ENCODE measurements around the gene CTNND2. TPM values are rescaled to one million over a fixed set of nuclear protein-coding genes. Genes with fewer than 3 reads are reported as not detected.
A peak's percentile ranks its signal among the peaks of the same experiment; 100 is the strongest.

Gene CTNND2
- polyA plus RNA-seq, 1 of the 3 experiments (the other 2 are of a cell fraction) = not detected

DNA sequence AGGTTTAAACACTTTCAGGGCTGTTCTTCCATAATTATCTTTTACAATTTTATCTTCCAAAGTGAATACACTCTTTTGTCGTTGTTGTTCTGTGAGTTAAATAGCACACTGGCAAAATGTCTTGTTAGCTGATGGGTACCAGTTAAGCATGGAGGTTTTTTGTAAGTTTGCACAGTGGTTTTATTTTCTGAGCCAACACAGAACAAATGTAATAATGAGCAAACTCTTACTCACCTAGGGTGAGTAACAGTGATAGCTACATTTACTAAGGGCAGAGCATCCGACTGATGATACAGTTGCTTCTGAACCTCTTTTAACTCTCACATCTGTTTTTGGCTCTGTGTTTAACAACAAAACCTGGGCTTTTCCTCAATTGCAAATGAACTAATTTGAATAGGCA, 103.2 kb downstream of the CTNND2 start:
- Histone ChIP-seq H3K9me3 (no peaks in the 10 kb centered on the region), H3K9me2 (no peaks in the 10 kb centered on the region), H3K27ac (ENCODE audit: low read depth in 2 of 2, low read length in 1 of 2) (no peak overlapping the region), H3K9ac (no peak overlapping the region), H4K20me1 (ENCODE audit: insufficient read depth) (no peaks in the 10 kb centered on the region), H3K27me3 (ENCODE audit: insufficient read depth) (no peaks in the 10 kb centered on the region), H3F3A (replicated peaks; ENCODE audit: insufficient read depth) (no peaks in the 10 kb centered on the region), H3K79me2 (ENCODE audit: insufficient read depth) (no peaks in the 10 kb centered on the region), H2AFZ (ENCODE audit: low read depth) (no peak overlapping the region), H3K4me3 (ENCODE audit: low read depth in 2 of 2, low read length in 1 of 2) (no peak overlapping the region), H3K4me1 (ENCODE audit: control insufficient read depth in 1 of 2, insufficient read depth in 2 of 2, low read depth in 1 of 2, low read length in 1 of 2) (no peaks in the 10 kb centered on the region), H3K36me3 (replicated peaks in 1 of 2; ENCODE audit: control insufficient read depth in 1 of 2, insufficient read depth in 2 of 2, low read length in 1 of 2) (no peaks in the 10 kb centered on the region), H3K4me2 (no peak overlapping the region)
- WGBS (ENCODE audit: low lambda C conversion rate) = 0% methylated on average over 2 of the region's 2 CpGs
- ChIA-PET CTCF (no interaction called here), POLR2A (no interaction called here)
- DNase-seq = no peak
- TF ChIP-seq GATA2 (CRISPR knock-in tag; IDR thresholded peaks at IDR 0.05) (no peak), TAF1 (IDR thresholded peaks at IDR 0.05; ENCODE audit: borderline replicate concordance, low read depth, low read length) (no peak), POLR2AphosphoS5 (IDR thresholded peaks at IDR 0.05; ENCODE audit: low read depth, low read length) (no peak)
- TF ChIP-seq, protein P1, sequence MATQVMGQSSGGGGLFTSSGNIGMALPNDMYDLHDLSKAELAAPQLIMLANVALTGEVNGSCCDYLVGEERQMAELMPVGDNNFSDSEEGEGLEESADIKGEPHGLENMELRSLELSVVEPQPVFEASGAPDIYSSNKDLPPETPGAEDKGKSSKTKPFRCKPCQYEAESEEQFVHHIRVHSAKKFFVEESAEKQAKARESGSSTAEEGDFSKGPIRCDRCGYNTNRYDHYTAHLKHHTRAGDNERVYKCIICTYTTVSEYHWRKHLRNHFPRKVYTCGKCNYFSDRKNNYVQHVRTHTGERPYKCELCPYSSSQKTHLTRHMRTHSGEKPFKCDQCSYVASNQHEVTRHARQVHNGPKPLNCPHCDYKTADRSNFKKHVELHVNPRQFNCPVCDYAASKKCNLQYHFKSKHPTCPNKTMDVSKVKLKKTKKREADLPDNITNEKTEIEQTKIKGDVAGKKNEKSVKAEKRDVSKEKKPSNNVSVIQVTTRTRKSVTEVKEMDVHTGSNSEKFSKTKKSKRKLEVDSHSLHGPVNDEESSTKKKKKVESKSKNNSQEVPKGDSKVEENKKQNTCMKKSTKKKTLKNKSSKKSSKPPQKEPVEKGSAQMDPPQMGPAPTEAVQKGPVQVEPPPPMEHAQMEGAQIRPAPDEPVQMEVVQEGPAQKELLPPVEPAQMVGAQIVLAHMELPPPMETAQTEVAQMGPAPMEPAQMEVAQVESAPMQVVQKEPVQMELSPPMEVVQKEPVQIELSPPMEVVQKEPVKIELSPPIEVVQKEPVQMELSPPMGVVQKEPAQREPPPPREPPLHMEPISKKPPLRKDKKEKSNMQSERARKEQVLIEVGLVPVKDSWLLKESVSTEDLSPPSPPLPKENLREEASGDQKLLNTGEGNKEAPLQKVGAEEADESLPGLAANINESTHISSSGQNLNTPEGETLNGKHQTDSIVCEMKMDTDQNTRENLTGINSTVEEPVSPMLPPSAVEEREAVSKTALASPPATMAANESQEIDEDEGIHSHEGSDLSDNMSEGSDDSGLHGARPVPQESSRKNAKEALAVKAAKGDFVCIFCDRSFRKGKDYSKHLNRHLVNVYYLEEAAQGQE (IDR thresholded peaks at IDR 0.05; ENCODE audit: low read depth, low read length) = no peak

DNA sequence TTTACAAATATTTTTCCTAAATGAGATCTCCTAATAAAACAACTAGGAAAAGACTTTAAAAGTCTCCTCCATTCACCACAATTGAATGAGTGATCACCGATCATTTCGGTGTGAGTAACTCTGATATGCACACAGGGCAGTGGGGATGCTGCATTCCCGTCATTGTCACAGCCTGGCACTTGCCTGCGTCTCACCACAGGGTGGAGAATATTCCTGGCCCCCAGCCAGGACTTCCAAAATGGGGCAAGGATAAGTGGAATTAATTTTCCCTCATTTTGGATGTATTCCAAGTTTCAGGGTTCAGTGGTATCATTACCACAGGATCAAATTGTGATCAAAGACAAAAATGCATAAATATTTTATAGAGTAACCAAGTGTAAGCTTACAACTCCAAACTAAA, 107.1 kb downstream of the CTNND2 start:
- H2AFZ ChIP-seq (ENCODE audit: low read depth) = no peak overlapping the region
- no peaks in the 10 kb centered on the region; the same call in 1 of the 2 replicates for H3K27me3 ChIP-seq (ENCODE audit: insufficient read depth)
- DNase-seq = peak; percentile 1
- WGBS (ENCODE audit: low lambda C conversion rate) = 12% methylated on average over 3 of the region's 4 CpGs
- ChIA-PET CTCF (no interaction called here), POLR2A (no interaction called here)
- no peaks in the 10 kb centered on the region for H3K9me2 ChIP-seq
- H3K36me3 ChIP-seq (replicated peaks in 1 of 2; ENCODE audit: control insufficient read depth in 1 of 2, insufficient read depth in 2 of 2, low read length in 1 of 2) = no peaks in the 10 kb centered on the region
- H3K27ac ChIP-seq (ENCODE audit: low read depth in 2 of 2, low read length in 1 of 2) = no peak overlapping the region
- no peaks in the 10 kb centered on the region for H3K9me3 ChIP-seq
- no peak overlapping the region for H3K4me3 ChIP-seq (ENCODE audit: low read depth in 2 of 2, low read length in 1 of 2)
- no peaks in the 10 kb centered on the region for H3K79me2 ChIP-seq (ENCODE audit: insufficient read depth)
- no peaks in the 10 kb centered on the region for H4K20me1 ChIP-seq (ENCODE audit: insufficient read depth)
- no peak overlapping the region for H3K9ac ChIP-seq
- no peaks in the 10 kb centered on the region for H3K4me1 ChIP-seq (ENCODE audit: control insufficient read depth in 1 of 2, insufficient read depth in 2 of 2, low read depth in 1 of 2, low read length in 1 of 2)
- no peaks in the 10 kb centered on the region for H3F3A ChIP-seq (replicated peaks; ENCODE audit: insufficient read depth)
- H3K4me2 ChIP-seq = no peak overlapping the region
- TF ChIP-seq, protein P2, sequence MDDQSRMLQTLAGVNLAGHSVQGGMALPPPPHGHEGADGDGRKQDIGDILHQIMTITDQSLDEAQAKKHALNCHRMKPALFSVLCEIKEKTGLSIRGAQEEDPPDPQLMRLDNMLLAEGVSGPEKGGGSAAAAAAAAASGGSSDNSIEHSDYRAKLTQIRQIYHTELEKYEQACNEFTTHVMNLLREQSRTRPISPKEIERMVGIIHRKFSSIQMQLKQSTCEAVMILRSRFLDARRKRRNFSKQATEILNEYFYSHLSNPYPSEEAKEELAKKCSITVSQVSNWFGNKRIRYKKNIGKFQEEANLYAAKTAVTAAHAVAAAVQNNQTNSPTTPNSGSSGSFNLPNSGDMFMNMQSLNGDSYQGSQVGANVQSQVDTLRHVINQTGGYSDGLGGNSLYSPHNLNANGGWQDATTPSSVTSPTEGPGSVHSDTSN (IDR thresholded peaks at IDR 0.05) = no peak
- no peak for TF ChIP-seq GATA2 (CRISPR knock-in tag; IDR thresholded peaks at IDR 0.05)
- TF ChIP-seq, protein P3, sequence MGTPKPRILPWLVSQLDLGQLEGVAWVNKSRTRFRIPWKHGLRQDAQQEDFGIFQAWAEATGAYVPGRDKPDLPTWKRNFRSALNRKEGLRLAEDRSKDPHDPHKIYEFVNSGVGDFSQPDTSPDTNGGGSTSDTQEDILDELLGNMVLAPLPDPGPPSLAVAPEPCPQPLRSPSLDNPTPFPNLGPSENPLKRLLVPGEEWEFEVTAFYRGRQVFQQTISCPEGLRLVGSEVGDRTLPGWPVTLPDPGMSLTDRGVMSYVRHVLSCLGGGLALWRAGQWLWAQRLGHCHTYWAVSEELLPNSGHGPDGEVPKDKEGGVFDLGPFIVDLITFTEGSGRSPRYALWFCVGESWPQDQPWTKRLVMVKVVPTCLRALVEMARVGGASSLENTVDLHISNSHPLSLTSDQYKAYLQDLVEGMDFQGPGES (IDR thresholded peaks at IDR 0.05; ENCODE audit: low read depth, low read length) = no peak
- TF ChIP-seq TEAD4 (IDR thresholded peaks at IDR 0.05; ENCODE audit: borderline replicate concordance, insufficient read depth) = no peak
- no peak for TF ChIP-seq SMC3 (IDR thresholded peaks at IDR 0.05; ENCODE audit: low read depth, low read length)
- no peak for TF ChIP-seq FOXM1 (IDR thresholded peaks at IDR 0.05; ENCODE audit: low read depth)
- TF ChIP-seq NRF1 (IDR thresholded peaks at IDR 0.05; ENCODE audit: low read depth, low read length) = no peak
- TF ChIP-seq, protein P1 (IDR thresholded peaks at IDR 0.05; ENCODE audit: low read depth, low read length) = no peak
- TF ChIP-seq, protein P4, sequence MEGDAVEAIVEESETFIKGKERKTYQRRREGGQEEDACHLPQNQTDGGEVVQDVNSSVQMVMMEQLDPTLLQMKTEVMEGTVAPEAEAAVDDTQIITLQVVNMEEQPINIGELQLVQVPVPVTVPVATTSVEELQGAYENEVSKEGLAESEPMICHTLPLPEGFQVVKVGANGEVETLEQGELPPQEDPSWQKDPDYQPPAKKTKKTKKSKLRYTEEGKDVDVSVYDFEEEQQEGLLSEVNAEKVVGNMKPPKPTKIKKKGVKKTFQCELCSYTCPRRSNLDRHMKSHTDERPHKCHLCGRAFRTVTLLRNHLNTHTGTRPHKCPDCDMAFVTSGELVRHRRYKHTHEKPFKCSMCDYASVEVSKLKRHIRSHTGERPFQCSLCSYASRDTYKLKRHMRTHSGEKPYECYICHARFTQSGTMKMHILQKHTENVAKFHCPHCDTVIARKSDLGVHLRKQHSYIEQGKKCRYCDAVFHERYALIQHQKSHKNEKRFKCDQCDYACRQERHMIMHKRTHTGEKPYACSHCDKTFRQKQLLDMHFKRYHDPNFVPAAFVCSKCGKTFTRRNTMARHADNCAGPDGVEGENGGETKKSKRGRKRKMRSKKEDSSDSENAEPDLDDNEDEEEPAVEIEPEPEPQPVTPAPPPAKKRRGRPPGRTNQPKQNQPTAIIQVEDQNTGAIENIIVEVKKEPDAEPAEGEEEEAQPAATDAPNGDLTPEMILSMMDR (IDR thresholded peaks at IDR 0.05) = no peak
- no peak for TF ChIP-seq FOSL2 (IDR thresholded peaks at IDR 0.05; ENCODE audit: borderline replicate concordance, low read depth)
- TF ChIP-seq GABPA (IDR thresholded peaks at IDR 0.05; ENCODE audit: low read depth) = no peak
- no peak for TF ChIP-seq RXRA (IDR thresholded peaks at IDR 0.05; ENCODE audit: borderline replicate concordance, low read depth)
- no peak for TF ChIP-seq EZH2phosphoT487 (IDR thresholded peaks at IDR 0.05; ENCODE audit: borderline replicate concordance, low read depth)
- no peak for TF ChIP-seq YY1 (IDR thresholded peaks at IDR 0.05; ENCODE audit: low read depth)

Measured in SK-N-SH (cell line).